Neural progenitor cell (in vitro differentiated cells): ENCODE results near the gene KIRREL3. TPM values are rescaled to one million over a fixed set of nuclear protein-coding genes. Genes with fewer than 3 reads are reported as not detected.

Experiments used
- DNase-seq: peaks from one replicate; pipeline ENCODE4 v3.0.0-alpha.2; 2016; ENCODE audit warnings: low spot score
- H2AFZ ChIP-seq: fragments of 200-600 bp; sonication (generic); replicated peaks from 2 replicates; pipeline ENCODE4 v1.6.1; 2016; ENCODE audit warnings: antibody characterized with exemption
- H3F3A ChIP-seq: fragments of 200-600 bp; sonication (generic); 2 replicates; pipeline ENCODE4 v1.6.1; 2016; ENCODE audit warnings: antibody characterized with exemption, low read depth
- H3K27ac ChIP-seq: fragments of 200-600 bp; sonication (generic); 2 replicates; pipeline ENCODE4 v1.5.1; 2016; ENCODE audit warnings: mild to moderate bottlenecking
- H3K27me3 ChIP-seq: fragments of 200-600 bp; sonication (generic); 2 replicates; pipeline ENCODE4 v1.6.1; 2016; ENCODE audit warnings: mild to moderate bottlenecking, moderate library complexity
- H3K36me3 ChIP-seq: fragments of 200-600 bp; sonication (generic); 2 replicates; pipeline ENCODE4 v1.5.1; 2016
- H3K4me1 ChIP-seq: fragments of 200-600 bp; sonication (generic); 2 replicates; pipeline ENCODE4 v1.6.1; 2016; ENCODE audit warnings: mixed run types
- H3K4me2 ChIP-seq: fragments of 200-600 bp; sonication (generic); 2 replicates; pipeline ENCODE4 v1.6.1; 2016
- H3K4me3 ChIP-seq: fragments of 200-600 bp; sonication (generic); 2 replicates; pipeline ENCODE4 v1.5.1; 2016
- H3K79me2 ChIP-seq: fragments of 200-600 bp; sonication (generic); 2 replicates; pipeline ENCODE4 v1.6.1; 2016; ENCODE audit warnings: low read depth
- H3K9ac ChIP-seq: fragments of 200-600 bp; sonication (generic); 2 replicates; pipeline ENCODE4 v1.6.1; 2016
- H3K9me3 ChIP-seq: fragments of 200-600 bp; sonication (generic); 2 replicates; pipeline ENCODE4 v1.5.1; 2016; ENCODE audit warnings: low read depth
- H4K20me1 ChIP-seq: fragments of 200-600 bp; sonication (generic); 2 replicates; pipeline ENCODE4 v1.6.1; 2016; ENCODE audit warnings: low read depth
- H3K27ac Mint-ChIP-seq: 3 replicates; pipeline ENCODE4 v1.8.0; 2021; ENCODE audit warnings: mixed read lengths
- H3K27me3 Mint-ChIP-seq: 2 replicates; pipeline ENCODE4 v1.8.0; 2022; ENCODE audit warnings: low read depth, mild to moderate bottlenecking, inconsistent platforms, moderate library complexity, mixed read lengths; ENCODE audit not compliant: insufficient read depth
- H3K36me3 Mint-ChIP-seq: 3 replicates; pipeline ENCODE4 v1.8.0; 2021; ENCODE audit warnings: mixed read lengths
- H3K4me1 Mint-ChIP-seq: 3 replicates; pipeline ENCODE4 v1.8.0; 2021; ENCODE audit warnings: mixed read lengths
- H3K4me3 Mint-ChIP-seq: 3 replicates; pipeline ENCODE4 v1.8.0; 2021; ENCODE audit warnings: mild to moderate bottlenecking, moderate library complexity, mixed read lengths
- H3K9me3 Mint-ChIP-seq: 3 replicates; pipeline ENCODE4 v1.8.0; 2020; ENCODE audit warnings: mixed read lengths
- EZH2 ChIP-seq: fragments of 200-600 bp; sonication (generic); IDR thresholded peaks from 2 replicates; pipeline ENCODE4 v1.6.1; 2017; ENCODE audit warnings: antibody characterized with exemption, mild to moderate bottlenecking, moderate library complexity
- EZH2phosphoT487 ChIP-seq: fragments of 200-600 bp; sonication (generic); IDR thresholded peaks from 2 replicates; pipeline ENCODE4 v1.6.1; 2017; ENCODE audit warnings: antibody characterized with exemption
- total RNA-seq: library from RNA; depleted of rRNA; stranded (reverse); fragments of >200 nt; gene quantifications from 2 replicates; pipeline ENCODE4 v1.2.3, GENCODE V29; 2015; ENCODE audit warnings: low replicate concordance
- TF ChIP-seq, protein P1 (sequence below): fragments of 200-600 bp; sonication (generic); IDR thresholded peaks from 2 replicates; pipeline ENCODE4 v1.5.1; 2017; ENCODE audit warnings: antibody characterized with exemption, mild to moderate bottlenecking

The KIRREL3 gene
- total RNA-seq, 1 donor from 2014 or later, result 1.1 TPM

DNA sequence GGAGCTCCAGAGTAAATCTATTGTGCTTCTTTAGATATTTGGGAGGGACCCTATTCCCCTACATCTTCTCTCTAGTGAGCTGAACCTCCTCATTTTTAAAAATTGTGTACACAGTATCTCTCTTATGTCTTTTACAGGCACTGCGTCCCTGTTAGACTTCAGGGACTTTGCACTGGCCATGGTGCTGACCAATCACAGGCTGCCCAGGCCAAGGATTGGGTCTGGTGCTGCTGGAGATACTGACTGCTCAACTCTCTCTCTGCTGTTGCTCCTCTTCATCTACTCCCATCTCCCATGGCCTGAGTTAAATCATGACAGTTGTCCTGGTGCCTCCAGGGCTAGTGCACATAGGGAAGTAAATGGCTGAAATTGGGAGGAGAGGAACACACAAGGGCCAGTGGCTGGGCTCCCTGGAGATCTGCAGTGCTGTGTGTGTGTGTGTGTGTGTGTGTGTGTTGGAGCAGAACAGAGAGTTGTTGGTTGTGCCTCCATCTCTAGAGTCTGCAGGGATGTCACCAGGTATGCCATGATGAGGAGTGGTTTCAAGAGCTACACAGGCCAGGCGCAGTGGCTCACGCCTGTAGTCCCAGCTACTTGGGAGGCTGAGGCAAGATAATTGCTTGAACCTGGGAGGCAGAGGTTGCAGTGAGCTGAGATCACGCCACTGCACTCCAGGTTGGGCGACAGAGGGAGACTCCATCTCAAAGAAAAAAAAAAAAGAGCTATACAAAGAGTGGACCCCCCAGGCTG lies 489.8 kb downstream of the KIRREL3 start:
- no peaks in the 10 kb centered on the region for H3K36me3 Mint-ChIP-seq
- H3K27ac Mint-ChIP-seq, result no peak overlapping the region
- Histone ChIP-seq H3K79me2 (no peaks in the 10 kb centered on the region), H3K9ac (no peak overlapping the region), H3K27me3 (no peaks in the 10 kb centered on the region), H3K36me3 (no peaks in the 10 kb centered on the region), H3K9me3 (no peaks in the 10 kb centered on the region), H3F3A (no peaks in the 10 kb centered on the region), H2AFZ (no peak overlapping the region), H3K27ac (no peak overlapping the region), H3K4me2 (no peak overlapping the region), H4K20me1 (no peaks in the 10 kb centered on the region), H3K4me3 (no peak overlapping the region), H3K4me1 (no peaks in the 10 kb centered on the region)
- DNase-seq, result peak; percentile 51
- H3K4me3 Mint-ChIP-seq, result no peak overlapping the region
- peaks cover 8% of the 10 kb centered on the region for H3K9me3 Mint-ChIP-seq
- peaks cover 3% of the 10 kb centered on the region for H3K4me1 Mint-ChIP-seq
- TF ChIP-seq, protein P1, sequence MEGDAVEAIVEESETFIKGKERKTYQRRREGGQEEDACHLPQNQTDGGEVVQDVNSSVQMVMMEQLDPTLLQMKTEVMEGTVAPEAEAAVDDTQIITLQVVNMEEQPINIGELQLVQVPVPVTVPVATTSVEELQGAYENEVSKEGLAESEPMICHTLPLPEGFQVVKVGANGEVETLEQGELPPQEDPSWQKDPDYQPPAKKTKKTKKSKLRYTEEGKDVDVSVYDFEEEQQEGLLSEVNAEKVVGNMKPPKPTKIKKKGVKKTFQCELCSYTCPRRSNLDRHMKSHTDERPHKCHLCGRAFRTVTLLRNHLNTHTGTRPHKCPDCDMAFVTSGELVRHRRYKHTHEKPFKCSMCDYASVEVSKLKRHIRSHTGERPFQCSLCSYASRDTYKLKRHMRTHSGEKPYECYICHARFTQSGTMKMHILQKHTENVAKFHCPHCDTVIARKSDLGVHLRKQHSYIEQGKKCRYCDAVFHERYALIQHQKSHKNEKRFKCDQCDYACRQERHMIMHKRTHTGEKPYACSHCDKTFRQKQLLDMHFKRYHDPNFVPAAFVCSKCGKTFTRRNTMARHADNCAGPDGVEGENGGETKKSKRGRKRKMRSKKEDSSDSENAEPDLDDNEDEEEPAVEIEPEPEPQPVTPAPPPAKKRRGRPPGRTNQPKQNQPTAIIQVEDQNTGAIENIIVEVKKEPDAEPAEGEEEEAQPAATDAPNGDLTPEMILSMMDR, result no peak
- TF ChIP-seq EZH2phosphoT487, result no peak
- TF ChIP-seq EZH2, result no peak
- H3K27me3 Mint-ChIP-seq, result peaks cover 7% of the 10 kb centered on the region

DNA sequence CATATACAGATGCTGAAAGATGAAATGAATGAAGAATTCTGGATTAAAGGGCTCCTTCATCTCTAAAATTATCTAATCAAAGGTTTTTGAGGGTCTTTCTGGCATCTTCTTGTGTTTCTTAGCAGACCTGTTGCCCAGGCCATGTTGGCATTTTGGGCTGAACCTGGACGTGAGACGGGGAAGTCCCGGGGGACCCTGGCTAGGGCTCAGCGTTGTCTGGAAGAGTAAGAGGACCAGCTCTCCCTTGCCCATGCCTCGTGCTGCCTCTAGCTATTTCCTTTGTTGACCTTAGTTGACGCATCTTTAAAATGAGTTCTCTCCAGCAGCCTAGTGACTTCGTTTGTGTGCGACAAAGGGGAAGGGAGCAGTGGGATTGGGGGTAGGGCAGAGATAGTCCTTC lies 492.9 kb downstream of the KIRREL3 start:
- DNase-seq, result no peak
- H4K20me1 ChIP-seq, result no peaks in the 10 kb centered on the region
- peaks cover 7% of the 10 kb centered on the region for H3K4me1 ChIP-seq
- Mint-ChIP-seq H3K4me3 (no peak overlapping the region), H3K27ac (no peak overlapping the region), H3K27me3 (peaks cover 7% of the 10 kb centered on the region), H3K9me3 (peaks cover 18% of the 10 kb centered on the region), H3K36me3 (no peaks in the 10 kb centered on the region), H3K4me1 (peaks cover 8% of the 10 kb centered on the region)
- no peak overlapping the region for H2AFZ ChIP-seq
- no peak overlapping the region for H3K27ac ChIP-seq
- H3K4me3 ChIP-seq, result no peak overlapping the region
- no peak overlapping the region for H3K4me2 ChIP-seq
- no peak overlapping the region for H3K9ac ChIP-seq
- H3K79me2 ChIP-seq, result no peaks in the 10 kb centered on the region
- TF ChIP-seq EZH2, result no peak
- TF ChIP-seq EZH2phosphoT487, result no peak
- TF ChIP-seq, protein P1, result no peak
- no peaks in the 10 kb centered on the region for H3K36me3 ChIP-seq
- no peaks in the 10 kb centered on the region for H3K9me3 ChIP-seq
- no peaks in the 10 kb centered on the region for H3K27me3 ChIP-seq
- no peaks in the 10 kb centered on the region for H3F3A ChIP-seq

DNA sequence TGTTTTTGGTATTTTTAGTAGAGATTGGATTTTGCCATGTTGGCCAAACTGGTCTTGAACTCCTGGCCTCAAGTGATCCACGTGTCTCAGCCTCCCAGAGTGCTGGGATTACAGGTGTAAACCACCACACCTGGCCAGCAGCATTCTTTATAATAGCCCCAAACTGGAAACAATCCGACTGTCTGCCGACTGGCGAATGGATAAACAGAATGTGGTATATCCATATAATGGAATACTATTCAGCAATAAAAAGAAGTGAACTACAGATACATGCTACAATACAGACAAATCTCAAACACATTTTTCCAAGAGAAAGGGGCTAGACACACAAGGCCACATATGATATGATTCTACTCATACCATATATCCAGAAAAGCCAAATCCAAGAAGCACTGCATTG lies 493.8 kb downstream of the KIRREL3 start:
- no peak overlapping the region for H2AFZ ChIP-seq
- no peaks in the 10 kb centered on the region for H3K27me3 ChIP-seq
- H3K36me3 Mint-ChIP-seq, result no peaks in the 10 kb centered on the region
- H3K9ac ChIP-seq, result no peak overlapping the region
- peaks cover 13% of the 10 kb centered on the region for H3K4me1 Mint-ChIP-seq
- DNase-seq, result no peak
- no peak overlapping the region for H3K27ac Mint-ChIP-seq
- H3K27me3 Mint-ChIP-seq, result peaks cover 7% of the 10 kb centered on the region
- no peaks in the 10 kb centered on the region for H3K9me3 ChIP-seq
- H4K20me1 ChIP-seq, result no peaks in the 10 kb centered on the region
- H3K79me2 ChIP-seq, result no peaks in the 10 kb centered on the region
- no peaks in the 10 kb centered on the region for H3F3A ChIP-seq
- no peak overlapping the region for H3K4me3 ChIP-seq
- H3K36me3 ChIP-seq, result no peaks in the 10 kb centered on the region
- TF ChIP-seq EZH2phosphoT487, result no peak
- TF ChIP-seq, protein P1, result no peak
- TF ChIP-seq EZH2, result no peak
- no peak overlapping the region for H3K27ac ChIP-seq
- H3K4me2 ChIP-seq, result no peak overlapping the region
- H3K4me3 Mint-ChIP-seq, result no peak overlapping the region
- H3K4me1 ChIP-seq, result peaks cover 15% of the 10 kb centered on the region
- peaks cover 18% of the 10 kb centered on the region for H3K9me3 Mint-ChIP-seq
